GM04504 (cell line): Measurements from ENCODE around the gene COL19A1.

Experiments used
- DNase-seq: peaks from one replicate; pipeline ENCODE4 v3.0.0-alpha.2; 2012; ENCODE audit warnings: low read depth

The COL19A1 gene

DNA sequence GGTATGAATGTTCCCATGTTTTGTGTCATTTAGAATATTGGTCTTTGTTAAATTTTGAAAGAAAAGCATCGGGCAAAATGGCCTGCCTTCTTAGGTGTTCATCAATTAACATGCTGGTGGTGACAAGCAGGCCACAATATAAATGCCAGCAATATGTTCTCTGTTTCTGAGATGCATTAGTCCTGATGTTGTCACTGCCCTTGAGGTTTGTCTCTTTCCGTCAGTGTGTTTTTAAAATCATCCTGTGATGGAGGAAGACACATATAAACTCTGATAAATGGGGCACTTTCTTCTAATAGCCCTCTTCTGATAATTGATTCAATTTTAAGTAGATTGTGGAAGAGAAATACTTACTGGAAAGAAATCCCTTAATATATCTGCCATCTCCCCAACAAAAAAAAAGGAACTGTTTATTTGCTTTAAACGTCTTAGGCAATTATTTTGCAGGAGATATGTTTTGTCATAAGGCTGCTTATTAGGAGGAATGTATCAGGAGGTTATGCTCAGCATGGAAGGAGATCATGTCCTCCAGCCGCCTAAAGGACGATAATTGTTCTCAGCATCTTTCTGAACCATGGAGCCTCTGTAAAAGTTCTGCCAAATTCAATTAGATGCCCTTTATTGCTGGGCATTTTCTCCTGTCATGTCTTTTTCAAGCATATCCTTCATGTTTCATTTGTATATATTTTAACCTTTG is 302.5 kb downstream of the COL19A1 start:
- DNase-seq = no peak

DNA sequence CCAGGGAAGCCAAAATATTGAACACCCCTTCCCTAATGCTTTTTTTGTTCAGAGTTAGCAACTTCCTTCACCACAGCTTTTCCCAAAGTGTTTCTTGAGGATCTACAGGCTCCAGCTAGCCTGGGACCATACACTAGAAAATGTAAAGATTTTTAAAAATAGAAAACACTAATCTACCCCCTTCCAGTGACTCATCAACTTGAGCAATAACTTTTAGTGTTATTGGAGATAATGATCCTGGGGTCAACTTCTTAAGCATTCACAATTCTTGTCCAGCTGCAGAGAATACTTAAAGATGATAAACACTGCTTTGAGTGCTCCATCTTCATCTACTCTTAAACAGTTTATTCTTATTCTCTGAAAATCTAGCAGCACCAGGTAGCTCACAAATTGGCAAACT is 304.9 kb downstream of the COL19A1 start:
- DNase-seq = no peak

DNA sequence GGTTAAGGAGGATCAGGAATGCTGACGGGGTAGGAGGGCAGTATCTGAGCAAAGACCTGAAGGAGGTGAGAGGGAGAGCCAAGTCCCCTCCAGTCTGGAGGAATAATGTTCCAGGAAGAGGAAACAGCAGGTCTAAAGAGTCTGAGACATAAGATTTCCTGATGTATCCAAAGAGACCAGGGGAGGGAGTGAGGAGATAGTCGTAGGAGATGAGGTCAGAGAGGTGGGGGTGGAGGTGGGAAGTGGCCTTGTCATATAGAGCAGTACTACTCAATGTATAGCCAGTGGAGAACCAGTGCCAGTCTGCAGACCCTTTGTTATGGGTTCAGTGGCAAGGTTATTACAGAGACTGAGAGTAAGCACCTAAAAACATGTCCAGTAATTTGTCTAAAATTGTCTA is 305.9 kb downstream of the COL19A1 start:
- no peak for DNase-seq

DNA sequence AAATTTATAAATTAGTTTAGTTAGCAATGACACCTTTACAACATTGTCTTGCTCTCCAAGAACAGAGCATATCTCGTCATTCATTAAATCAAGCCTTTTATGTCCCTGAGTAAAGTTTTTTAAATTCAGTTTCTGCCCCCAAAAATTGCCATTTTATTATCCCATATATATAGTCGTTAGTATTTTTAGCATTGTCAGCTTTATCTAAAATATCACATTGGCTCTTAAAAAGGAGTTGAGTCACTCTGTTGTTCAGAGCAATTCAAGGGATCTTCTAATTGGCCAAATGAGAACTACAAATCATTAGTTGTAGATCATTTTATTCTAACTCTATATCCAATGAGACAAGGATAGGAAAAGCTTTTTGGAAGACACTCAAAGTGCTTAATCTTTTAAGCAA is 309.4 kb downstream of the COL19A1 start:
- no peak for DNase-seq

DNA sequence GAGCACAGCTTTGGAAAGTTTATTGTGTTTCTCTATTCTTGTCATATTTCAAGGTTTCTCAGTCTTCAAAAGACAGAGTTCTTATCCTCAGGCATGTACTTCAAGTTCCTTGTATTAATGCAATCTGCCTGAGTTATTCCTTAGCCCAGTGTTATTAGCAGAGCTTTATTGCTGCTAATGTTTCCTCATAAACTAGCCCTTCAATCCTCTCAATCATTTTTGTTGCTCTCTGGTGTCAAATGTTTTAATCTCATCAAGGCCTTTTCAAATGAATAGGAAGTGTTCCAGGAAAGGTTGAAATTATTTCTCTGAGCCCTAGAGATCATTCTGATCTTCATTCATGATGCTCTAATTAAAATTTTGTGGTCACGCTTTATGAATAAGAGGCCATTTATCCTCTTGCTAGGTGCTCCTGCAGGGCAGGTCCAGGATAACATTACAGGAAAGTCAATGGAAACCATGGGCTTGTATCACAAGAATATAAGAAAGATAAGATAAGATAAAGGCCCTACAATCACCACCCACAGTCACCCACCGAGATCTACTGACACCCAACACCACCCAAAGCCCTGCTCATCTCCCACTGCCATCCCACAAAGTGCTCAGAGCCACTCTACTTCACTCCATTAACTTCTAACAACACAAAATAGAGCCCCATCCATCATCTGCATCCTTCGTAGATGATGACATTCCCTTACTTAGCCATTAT is 310.6 kb downstream of the COL19A1 start:
- DNase-seq = no peak

DNA sequence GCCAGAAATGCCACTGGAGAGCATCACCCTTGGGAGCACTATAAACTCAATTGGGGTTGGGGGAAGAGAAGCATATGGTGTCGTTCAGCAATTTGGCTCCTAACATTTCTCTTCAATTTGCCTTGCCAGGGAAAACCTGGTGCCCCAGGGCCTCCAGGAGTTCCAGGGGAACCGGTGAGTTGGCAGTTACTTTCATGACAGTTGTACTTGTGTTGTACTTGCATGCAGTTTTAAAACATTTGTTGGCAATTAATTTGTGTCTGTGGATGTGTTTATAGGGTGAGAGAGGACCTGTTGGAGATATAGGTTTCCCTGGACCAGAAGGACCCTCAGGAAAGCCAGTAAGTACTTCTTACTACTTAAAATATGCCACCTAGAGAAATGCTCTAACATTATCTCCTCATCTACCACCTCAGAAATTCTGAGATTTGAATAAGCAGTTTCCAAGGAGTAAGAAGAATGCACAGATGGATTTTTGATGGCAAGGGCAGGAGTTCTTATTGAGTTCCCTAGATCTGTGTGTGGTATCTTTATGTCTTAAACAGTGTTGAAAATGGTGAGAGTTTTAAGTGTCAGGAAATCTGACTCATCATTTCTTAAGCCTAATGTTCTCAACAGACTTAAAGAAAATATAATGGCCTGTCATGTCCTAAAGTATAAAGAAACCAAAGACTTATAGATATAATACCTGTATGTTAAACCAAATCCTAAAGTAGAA is 314.0 kb downstream of the COL19A1 start:
- DNase-seq = no peak

DNA sequence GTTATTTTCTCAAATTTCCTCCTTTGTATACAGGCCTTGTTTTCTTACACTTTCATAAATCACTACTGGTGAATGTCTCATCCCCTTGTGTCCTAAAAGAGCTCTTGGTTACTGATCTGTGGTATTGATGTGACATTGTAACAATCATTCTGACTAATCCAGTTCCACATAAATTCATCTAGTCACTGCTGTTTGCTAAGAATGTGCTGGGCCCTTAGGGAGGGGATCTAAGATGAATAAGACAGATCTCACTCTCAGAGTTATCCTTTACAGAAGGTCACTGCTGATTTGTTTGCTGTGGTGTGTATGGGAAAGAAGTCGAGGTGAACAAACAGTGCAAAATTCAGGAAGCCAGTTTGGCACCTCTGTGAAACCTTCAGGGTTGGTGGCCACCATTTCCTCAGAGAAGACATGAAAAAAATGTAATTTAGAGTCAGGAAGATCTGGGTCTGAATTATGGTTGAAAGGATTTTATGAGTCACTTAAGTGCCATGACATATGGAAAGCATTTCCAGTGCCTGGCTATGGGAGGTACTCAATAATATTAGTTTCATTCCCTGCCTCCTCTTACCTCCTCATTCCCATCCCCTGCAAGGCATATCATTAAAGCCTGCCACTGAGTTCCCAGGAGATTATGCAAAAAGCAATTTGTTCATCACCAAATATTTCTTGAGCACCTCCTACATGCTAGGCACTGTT is 314.7 kb downstream of the COL19A1 start:
- DNase-seq = no peak

DNA sequence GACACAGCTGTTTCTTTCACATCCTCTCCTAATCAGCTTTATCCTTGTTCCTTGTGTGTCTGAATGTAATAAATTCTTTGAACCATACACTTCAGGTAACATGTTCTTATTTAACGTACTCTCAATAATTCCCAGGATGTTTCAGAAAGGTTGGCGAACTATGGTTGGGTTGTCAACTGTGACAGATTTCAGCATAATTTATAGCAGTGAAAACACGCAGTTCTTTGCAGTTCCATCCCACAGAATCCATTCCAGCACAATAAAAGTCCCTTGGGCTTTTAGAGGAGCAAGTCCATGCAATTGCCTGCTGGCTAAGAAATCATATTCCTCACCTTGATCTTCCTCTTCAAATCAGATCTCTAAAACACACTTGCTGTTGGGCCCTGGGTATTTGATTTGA is 317.2 kb downstream of the COL19A1 start:
- no peak for DNase-seq

DNA sequence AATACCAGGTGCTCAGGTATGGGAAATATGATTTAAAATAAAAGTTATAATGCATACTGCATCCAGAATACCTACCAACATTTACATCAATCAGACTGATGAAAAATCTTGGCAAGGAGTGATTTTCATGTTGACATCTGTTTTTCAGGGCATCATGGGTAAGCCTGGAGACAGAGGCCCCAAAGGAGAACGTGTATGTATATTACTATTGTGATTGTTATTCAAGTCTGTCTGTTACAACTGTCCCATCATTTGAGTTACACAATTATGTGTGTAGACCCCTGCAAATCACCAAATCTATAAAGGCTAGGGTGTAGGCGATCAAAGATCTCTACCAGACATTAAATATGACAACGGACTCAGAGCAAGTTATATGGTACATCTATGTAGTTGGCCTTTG is 318.4 kb downstream of the COL19A1 start:
- no peak for DNase-seq

DNA sequence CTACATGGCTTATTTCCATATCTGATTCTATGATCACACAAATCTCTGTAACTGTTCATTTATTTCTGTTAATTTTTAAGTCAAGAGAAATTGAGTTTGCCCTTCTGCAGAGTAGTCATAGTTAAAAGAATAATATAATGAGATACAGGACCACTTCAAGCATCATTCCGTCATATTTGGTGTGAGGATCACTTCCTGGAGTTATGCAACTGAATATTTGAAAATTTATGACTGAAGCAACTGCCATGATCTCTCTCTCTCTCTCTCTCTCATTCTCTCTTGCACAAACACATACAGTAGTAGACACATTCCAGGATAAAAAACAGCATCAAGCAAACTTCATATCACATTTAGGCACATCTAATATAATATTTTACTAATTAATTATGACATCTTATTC is 320.1 kb downstream of the COL19A1 start:
- no peak for DNase-seq

DNA sequence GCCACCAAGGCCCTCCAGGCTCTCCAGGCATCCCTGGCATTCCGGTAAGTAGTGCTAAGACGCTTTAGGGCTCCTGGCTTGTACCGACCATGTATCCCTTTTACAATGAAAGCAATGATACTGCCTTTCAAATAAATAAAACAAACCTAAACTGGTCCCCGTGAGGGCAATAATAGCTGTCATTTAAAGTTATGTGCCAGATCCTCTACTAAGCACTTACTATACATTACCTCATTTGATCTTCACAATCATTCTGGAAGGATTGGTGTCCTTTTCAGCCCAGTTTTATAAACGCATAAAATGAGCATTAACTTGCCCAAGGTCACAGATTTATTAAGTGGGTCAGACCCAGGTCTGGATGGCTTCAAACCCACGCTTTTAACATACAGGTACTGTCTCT is 321.8 kb downstream of the COL19A1 start:
- no peak for DNase-seq

DNA sequence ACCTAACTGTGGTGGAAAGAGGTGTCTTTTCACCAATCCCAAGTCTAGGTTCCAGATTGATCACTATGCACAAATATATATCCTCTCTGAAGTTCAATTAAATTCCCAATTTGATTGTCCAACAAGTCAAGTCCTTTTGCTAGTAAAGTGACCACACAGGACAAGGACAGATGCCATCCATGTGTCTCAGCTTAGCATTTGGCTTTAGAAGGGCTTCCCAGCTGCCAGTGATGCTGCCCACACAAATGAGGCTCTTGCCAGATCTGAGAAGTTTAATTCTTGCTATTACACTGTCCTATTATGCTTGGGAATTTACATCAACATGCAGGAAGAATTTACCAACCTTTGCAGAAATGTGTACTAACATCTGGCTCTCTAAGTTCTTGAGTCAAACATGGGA is 328.1 kb downstream of the COL19A1 start:
- no peak for DNase-seq

DNA sequence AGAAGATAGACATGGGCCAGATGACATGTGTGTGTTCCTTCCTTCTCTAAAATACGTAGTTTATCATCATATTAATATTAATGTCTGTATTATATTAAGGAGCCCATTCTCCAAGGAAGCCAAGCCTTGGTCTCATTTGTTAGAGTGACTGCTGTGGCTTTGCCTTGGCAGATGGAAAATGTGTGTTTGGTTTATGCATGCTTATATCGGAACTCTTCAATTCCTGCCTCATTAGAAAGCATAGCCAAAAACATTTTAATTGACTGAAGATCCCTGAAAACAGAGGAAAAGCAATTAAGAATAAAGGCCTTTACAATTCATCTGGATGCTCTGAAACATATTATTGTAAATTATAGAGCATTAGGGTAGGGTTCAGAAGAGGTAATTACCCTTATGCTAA is 330.2 kb downstream of the COL19A1 start:
- no peak for DNase-seq

DNA sequence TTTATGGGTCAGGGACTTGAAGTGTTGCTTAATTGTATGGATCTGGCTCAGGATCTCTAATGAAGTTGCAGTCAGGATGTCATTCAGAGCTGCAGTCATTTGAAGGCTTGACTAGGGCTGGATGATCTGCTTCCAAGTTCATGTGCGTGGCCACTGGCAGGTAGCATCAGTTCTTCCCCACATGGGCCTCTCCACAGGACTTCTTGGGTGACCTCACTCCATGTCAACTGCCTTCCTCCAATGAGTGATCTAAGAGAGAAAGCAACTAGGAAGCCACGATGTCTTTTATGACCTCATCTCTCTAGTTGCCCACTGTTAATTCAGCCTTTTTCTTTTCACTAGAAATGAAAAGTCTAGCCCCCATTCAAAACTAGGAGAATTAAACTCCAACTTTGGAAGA is 332.4 kb downstream of the COL19A1 start:
- DNase-seq = no peak

DNA sequence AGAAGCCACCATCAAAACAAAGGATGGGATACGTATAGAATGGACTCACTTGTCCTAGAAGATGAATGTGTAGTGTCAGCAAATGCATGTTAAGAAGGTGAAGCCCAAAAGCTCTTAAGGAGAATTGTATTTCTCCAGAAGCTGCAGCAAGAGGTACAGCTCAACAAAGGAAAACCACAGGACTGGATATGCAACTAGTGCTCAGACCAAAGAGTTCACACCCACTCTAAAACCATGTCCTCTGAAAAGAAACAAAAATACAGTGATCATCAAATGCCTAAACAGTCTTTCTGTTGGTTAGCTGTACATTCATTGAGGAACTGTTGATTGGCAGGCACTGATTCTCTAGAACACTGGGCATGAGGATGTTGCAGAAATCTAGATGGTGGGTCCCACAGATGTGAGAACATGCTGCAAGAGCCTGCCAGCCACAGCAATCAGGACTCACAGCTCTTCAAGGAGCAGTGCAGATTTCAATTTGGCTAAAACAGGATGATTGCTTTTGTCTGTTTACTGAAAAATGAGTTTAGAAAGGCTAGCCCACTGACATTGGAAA is 342.0 kb downstream of the COL19A1 start:
- no peak for DNase-seq

DNA sequence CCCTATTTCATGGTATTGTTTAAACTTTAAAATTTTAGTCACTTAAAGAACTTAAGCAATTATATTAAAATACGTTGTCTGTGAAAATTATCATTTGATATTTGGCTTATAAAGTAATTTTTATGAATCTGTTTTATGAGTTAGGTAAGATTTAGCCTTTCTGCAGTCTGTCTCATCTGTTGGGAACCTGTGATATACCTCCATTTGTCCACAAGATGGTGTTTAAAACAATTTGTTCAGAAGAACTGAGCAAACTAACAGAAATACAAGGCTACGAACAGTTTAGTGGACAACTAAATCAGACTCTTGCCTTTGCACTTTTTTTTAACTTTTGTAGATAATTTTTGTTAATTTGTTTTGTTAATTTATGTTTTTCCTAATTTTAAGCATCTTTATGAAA is 344.1 kb downstream of the COL19A1 start:
- no peak for DNase-seq

DNA sequence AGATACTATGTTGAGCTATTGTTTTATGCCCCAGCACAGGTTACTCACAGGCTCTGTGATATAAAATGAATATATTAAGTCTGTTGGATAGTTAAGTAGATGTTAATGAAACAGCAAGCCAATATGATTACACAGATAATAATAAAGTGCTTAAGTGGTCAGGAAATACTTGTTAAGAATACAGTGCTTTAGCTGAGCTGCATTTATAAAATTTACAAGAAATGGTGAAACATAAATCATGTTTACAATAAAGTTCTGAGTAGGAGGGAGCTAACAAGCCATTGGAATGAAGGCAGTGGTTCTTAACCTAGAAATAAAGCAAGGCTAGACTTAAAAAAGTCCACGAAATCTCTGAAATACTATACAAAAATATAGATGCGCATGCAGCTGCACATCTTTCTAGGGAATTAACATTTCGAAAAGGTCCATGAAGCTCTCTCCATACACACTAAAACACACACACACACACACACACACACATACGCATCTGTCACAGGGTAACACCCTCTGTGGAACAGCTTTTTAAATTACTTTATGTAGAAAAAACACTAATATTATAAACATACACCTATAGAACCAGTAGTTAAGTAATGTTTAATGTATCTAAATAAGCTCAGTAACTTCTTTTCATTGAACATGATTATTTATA is 349.2 kb downstream of the COL19A1 start:
- DNase-seq = no peak

DNA sequence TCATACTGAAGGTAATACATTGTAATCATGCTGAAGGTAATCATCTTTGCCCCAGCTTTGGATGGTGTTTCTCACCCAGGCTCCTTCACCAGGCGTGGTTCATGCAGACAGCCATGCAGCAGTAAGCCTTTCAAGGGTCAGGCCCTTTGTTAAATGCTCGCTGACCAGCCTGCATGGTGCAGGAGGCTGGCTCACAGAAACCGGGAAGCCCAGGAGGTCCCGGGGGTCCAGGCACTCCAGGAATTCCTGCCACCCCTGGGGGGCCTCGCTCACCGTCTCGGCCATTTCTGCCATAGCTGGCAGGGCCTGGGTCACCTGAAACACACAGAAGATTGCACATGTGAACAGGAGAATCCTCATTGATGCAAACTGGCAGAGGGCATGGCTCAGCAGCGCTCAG is 350.4 kb downstream of the COL19A1 start:
- DNase-seq = no peak

DNA sequence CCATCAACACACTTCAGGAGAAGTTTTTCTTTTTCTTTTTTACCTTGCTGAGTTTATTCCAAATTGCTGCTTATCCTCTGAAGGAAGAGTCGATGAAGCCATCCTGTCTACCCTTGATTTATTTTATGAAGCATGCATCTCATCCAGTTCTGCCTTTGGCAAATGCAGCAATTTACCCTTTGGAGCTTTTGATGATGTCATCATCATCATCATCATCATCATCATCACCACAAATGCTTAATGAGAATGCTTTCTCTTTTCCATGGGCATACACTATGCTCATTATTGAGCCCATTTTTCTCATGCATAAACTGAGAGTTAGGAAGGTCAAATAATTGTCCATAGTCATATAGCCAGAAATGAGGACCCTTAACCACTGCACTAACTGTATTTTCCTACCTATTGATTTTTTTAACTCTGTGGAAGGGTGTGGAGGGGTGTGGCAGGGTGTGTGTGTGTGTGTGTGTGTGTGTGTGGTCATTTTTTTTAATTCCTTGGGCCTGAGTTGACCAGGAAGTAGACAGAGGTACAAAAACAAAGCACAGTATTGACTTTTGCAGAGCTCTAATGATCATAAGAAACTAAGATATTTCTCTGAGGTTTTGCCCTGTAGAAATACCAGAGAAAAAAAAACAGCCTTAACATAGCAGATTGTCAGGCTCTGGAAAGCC is 353.7 kb downstream of the COL19A1 start:
- no peak for DNase-seq

DNA sequence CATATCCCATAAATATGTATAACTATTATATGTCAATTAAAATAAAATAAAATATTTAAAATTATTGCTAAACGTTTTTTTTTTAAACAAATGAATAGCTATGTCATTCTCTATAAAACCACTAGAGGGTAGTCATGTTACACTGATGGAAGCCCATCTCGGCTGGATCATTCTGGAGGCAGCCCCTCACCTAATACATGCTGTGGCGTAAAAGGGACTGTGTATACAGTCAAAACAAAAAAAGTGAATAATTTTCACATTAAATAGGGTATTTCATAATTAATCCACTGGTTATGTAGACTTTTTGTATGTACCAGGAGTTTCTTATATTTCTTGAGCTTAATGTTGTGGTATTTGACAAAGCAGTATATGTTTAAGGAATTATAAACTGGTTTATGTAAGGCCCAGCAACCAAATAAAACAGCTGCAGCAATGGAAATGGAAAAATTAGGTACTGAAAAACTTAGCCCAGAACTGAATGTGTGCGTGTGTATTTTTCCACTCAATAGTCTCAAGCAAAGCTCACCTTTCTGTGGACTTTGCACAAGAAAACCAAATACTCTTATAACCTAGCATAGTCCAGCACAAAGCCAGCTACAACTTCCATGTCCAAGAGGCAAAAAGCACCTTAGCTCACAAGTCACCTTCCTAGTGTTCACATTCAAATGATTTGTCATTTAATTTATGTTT is 354.8 kb downstream of the COL19A1 start:
- DNase-seq = no peak
